SJCRH30 (cell line): ENCODE data around the gene KRTAP5-7. TPM values are rescaled to one million over a fixed set of nuclear protein-coding genes. Genes with fewer than 3 reads are reported as not detected.
"Not testable (repeated sequence)": the region's sequence is repeated elsewhere in the genome, so short reads cannot be mapped to it uniquely, and the experiment has no call there.

Source experiments
- DNase-seq, 2 experiments: peaks; one replicate each; pipeline ENCODE4 v3.0.0-alpha.2; 2015 to 2020
- H3K27ac ChIP-seq: fragments of 250-450 bp; sonication (Bioruptor Pico); 2 replicates; pipeline ENCODE4 v1.5.1; 2020; ENCODE audit warnings: mild to moderate bottlenecking, moderate library complexity
- H3K27me3 ChIP-seq: fragments of 250-450 bp; sonication (Bioruptor Pico); 2 replicates; pipeline ENCODE4 v1.5.1; 2020; ENCODE audit warnings: mild to moderate bottlenecking, moderate library complexity
- H3K36me3 ChIP-seq: fragments of 250-450 bp; sonication (Bioruptor Pico); 2 replicates; pipeline ENCODE4 v1.5.1; 2020; ENCODE audit warnings: mild to moderate bottlenecking, moderate library complexity
- H3K4me1 ChIP-seq: fragments of 250-450 bp; sonication (Bioruptor Pico); 2 replicates; pipeline ENCODE4 v1.5.1; 2020; ENCODE audit warnings: mild to moderate bottlenecking, moderate library complexity
- H3K4me3 ChIP-seq: fragments of 250-450 bp; sonication (Bioruptor Pico); 2 replicates; pipeline ENCODE4 v1.5.1; 2020; ENCODE audit warnings: mild to moderate bottlenecking, moderate library complexity
- H3K9me3 ChIP-seq: fragments of 250-450 bp; sonication (Bioruptor Pico); replicated peaks from 2 replicates; pipeline ENCODE4 v1.5.1; 2020; ENCODE audit warnings: mild to moderate bottlenecking, moderate library complexity
- total RNA-seq: library from RNA; depleted of rRNA; stranded (reverse); fragments of >200 nt; shearing (Covaris generic); gene quantifications from 2 replicates; pipeline ENCODE4 v1.2.3, GENCODE V29; 2014; rRNA removed

The KRTAP5-7 gene
- not detected in 2 replicates for total RNA-seq

- H3K9me3 ChIP-seq, H3K27ac ChIP-seq, H3K4me3 ChIP-seq, DNase-seq, H3K36me3 ChIP-seq, H3K4me1 ChIP-seq, H3K27me3 ChIP-seq: not testable (repeated sequence)
Measured at GRCh38 chr11:71526796-71527575, at the start of gene KRTAP5-7. Gene KRTAP5-7, plus strand, starts transcription at chr11:71527267. Its CDS starts 34 bp downstream, at chr11:71527301.

DNA sequence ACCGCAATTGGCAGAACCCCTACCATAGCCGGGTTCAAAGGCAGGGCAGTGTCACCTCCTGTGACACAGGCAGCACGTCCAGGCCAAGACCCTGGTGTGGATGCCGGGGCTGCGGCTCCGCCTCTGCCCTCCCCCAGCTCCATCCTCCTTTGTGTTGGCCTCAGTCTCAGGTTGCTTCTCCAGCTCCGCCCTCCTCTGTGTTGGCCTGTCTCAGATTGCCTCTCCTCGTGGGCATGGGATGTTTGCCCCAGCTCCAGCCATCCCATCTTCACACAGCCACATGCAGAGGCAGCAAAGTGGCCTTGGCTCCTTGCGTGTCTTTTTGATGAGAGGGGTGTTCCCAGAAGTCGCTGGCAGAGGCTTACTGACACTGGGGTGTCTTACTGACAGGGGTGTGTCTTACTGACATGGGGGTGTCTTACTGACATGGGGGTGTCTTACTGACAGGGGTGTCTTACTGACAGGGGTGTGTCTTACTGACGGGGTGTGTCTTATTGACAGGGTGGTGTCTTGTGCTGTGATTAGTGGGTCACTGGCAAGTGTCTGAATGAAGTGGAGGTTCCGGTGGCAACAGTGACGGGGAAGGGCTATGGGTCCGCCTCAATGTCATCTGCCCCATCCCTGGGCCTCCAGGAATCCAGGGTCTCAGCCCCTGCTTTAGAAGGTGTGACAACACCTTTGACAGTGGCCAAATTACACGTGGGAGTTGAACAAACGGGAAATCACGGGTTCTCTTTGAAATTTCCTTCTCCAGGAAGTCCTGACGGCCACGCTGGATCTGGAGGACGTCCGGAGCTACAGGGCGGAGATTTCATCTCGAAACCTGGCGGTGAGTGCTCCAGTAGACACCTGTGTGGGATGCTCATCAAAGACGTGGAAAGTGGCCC lies 49.2 kb upstream of the KRTAP5-7 start:
- Histone ChIP-seq H3K27me3 (no peaks in the 10 kb centered on the region), H3K27ac (no peak overlapping the region), H3K4me1 (no peaks in the 10 kb centered on the region), H3K4me3 (no peak overlapping the region), H3K36me3 (no peaks in the 10 kb centered on the region; the same call in 1 of the 2 replicates), H3K9me3 (no peaks in the 10 kb centered on the region)
- DNase-seq: no peak

- H3K27me3 ChIP-seq: no peaks in the 10 kb centered on the region
- no peak for DNase-seq
- peaks cover under 1% of the 10 kb centered on the region; the same call in 1 of the 2 replicates for H3K36me3 ChIP-seq
- no peak overlapping the region for H3K27ac ChIP-seq
- no peak overlapping the region for H3K4me3 ChIP-seq
- no peaks in the 10 kb centered on the region for H3K9me3 ChIP-seq
- no peaks in the 10 kb centered on the region for H3K4me1 ChIP-seq
Measured at GRCh38 chr11:71478528-71478840, 48.6 kb upstream of the KRTAP5-7 start.

GRCh38 chr11:71481101-71481960 lies 45.7 kb upstream of the KRTAP5-7 start:
- H3K9me3 ChIP-seq: no peaks in the 10 kb centered on the region
- no peak for DNase-seq
- H3K36me3 ChIP-seq: peaks cover 4% of the 10 kb centered on the region; the same call in 1 of the 2 replicates

DNA sequence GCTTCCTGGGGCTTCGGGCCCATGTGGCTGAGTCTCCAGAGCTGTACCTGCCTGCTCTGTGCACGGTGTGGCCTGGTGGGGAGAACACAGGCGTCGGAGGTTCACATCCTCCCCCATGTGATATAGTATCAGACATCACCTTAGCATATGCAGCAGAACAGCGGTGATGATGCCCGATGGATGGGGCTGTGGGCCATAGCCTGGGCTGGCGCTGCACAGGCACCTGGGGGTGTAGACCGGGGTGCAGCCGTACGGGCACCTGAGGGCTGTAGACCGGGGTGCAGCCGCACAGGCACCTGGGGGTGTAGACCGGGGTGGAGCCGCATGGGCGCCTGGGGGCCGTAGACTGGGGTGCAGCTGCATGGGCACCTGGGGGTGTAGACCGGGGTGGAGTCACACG lies 44.9 kb upstream of the KRTAP5-7 start:
- H3K36me3 ChIP-seq: peaks cover 4% of the 10 kb centered on the region; the same call in 1 of the 2 replicates

More at GRCh38 chr11:71481101-71481960, 45.7 kb upstream of the KRTAP5-7 start:
- Histone ChIP-seq H3K4me3 (no peak overlapping the region), H3K27ac (no peak overlapping the region), H3K27me3 (no peaks in the 10 kb centered on the region), H3K4me1 (no peaks in the 10 kb centered on the region)

GRCh38 chr11:71482746-71483364 lies 44.2 kb upstream of the KRTAP5-7 start:
- no peaks in the 10 kb centered on the region for H3K4me1 ChIP-seq
- H3K27me3 ChIP-seq: no peaks in the 10 kb centered on the region
- H3K36me3 ChIP-seq: peaks cover 4% of the 10 kb centered on the region; the same call in 1 of the 2 replicates
- no peak for DNase-seq
- no peak overlapping the region for H3K27ac ChIP-seq
- H3K9me3 ChIP-seq: no peaks in the 10 kb centered on the region
- H3K4me3 ChIP-seq: no peak overlapping the region

More for the DNA sequence above, 44.9 kb upstream of the KRTAP5-7 start:
- Histone ChIP-seq H3K9me3 (no peaks in the 10 kb centered on the region), H3K4me1 (no peaks in the 10 kb centered on the region), H3K27me3 (no peaks in the 10 kb centered on the region), H3K27ac (no peak overlapping the region), H3K4me3 (no peak overlapping the region)
- no peak for DNase-seq

DNA sequence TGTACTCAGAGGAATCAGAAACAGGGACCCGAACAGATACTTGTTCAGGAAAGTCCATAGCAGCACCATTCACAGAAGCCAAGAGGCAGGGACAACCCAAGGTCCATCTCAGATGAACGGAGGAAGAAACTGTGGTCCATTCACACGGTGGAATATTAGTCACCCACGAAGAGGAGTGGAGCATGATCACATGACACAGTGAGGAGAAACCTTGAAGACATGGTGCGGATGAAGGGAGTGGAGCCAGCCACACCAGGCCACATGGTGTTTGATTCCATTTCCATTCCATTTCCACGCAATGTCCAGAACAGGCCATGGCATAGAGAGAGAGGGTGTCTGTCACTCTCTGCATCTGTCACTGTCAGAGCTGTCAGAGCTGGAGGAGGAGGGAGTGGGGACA lies 43.4 kb upstream of the KRTAP5-7 start:
- peaks cover 4% of the 10 kb centered on the region; the same call in 1 of the 2 replicates for H3K36me3 ChIP-seq
- no peak overlapping the region for H3K4me3 ChIP-seq

GRCh38 chr11:71484248-71485062 lies 42.6 kb upstream of the KRTAP5-7 start:
- DNase-seq: no peak
- Histone ChIP-seq H3K9me3 (no peaks in the 10 kb centered on the region), H3K36me3 (peaks cover 4% of the 10 kb centered on the region; the same call in 1 of the 2 replicates), H3K27me3 (no peaks in the 10 kb centered on the region), H3K4me3 (no peak overlapping the region), H3K27ac (no peak overlapping the region), H3K4me1 (peaks cover 10% of the 10 kb centered on the region)

More for the DNA sequence above, 43.4 kb upstream of the KRTAP5-7 start:
- DNase-seq: no peak
- Histone ChIP-seq H3K4me1 (peaks cover 2% of the 10 kb centered on the region), H3K9me3 (no peaks in the 10 kb centered on the region), H3K27ac (no peak overlapping the region), H3K27me3 (no peaks in the 10 kb centered on the region)

- Histone ChIP-seq H3K4me1 (peaks cover 13% of the 10 kb centered on the region), H3K27me3 (no peaks in the 10 kb centered on the region), H3K36me3 (peaks cover 4% of the 10 kb centered on the region; the same call in 1 of the 2 replicates), H3K4me3 (no peak overlapping the region), H3K9me3 (no peaks in the 10 kb centered on the region), H3K27ac (no peak overlapping the region)
- DNase-seq: no peak
Measured at GRCh38 chr11:71485063-71485399, 42.0 kb upstream of the KRTAP5-7 start.

DNA sequence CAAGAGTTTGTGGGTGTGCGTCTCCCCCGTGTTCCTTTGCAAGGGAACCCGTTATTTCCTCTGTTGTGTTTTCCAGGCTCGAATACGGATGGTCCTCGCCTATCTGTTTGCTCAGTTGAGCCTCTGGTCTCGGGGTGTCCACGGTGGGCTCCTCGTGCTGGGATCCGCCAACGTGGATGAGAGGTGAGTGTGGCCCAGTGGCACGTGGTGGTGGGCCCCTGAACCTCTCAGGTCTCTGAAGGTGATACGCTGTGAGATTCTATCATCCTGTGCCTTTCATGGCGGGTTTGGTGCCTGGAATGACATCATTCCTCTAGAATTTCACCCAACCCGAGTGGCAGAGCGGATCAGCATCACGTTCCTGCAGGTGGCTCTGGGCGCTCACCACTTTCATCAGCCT lies 41.6 kb upstream of the KRTAP5-7 start:
- no peak overlapping the region for H3K27ac ChIP-seq
- H3K9me3 ChIP-seq: no peaks in the 10 kb centered on the region
- no peaks in the 10 kb centered on the region for H3K27me3 ChIP-seq
- no peak for DNase-seq
- peaks cover 4% of the 10 kb centered on the region; the same call in 1 of the 2 replicates for H3K36me3 ChIP-seq
- no peak overlapping the region for H3K4me3 ChIP-seq
- peaks cover 13% of the 10 kb centered on the region for H3K4me1 ChIP-seq

DNA sequence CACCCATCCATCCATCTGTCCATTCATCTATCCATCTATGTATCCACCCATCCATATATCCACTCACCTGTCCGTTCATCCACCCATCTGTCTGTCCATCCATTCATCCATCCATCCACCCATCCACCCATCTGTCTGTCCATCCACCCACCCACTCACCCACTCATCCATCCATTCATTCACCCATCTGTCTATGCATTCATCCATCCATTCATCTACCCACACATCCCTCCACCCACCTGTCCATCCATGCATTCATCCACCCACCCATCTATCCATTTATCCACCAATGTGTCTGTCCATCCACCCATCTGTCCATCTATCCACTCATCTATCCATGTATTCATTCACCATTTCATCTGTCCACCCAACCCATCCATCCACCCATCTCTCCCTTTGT lies 40.7 kb upstream of the KRTAP5-7 start:
- Histone ChIP-seq H3K27ac (no peak overlapping the region), H3K4me3 (no peak overlapping the region), H3K9me3 (no peaks in the 10 kb centered on the region), H3K27me3 (no peaks in the 10 kb centered on the region), H3K4me1 (peaks cover 13% of the 10 kb centered on the region), H3K36me3 (peaks cover 4% of the 10 kb centered on the region; the same call in 1 of the 2 replicates)
- no peak for DNase-seq

DNA sequence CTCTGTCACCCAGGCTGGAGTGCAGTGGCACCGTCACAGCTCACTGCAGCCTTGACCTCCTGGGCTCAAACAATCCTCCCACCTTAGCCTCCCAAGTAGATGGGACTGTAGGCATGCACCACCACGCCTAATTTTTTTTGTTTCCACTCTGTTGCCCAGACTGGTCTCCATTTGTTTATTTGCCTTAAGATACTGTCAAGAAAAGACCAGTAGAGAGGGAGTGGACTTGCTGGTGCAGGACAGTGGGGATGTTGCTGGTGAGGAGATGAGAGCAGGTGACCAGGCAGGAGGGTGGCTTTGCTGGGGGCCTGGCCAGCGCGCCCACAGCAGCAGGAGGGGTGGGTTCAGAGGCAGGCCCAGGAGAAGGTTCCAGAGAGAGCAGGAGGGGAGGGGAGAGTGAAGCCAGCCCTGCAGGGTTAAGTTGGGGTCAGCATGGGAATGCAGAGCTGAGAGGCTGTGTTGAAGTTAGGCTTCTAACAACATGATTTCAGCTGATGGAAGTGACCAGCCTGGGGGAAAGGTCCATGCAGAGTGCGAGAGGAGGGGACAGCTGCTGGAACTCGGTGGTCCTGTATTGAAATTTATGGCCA lies 38.3 kb upstream of the KRTAP5-7 start:
- H3K27ac ChIP-seq: peak overlapping the region; percentile 85
- no peak overlapping the region for H3K4me3 ChIP-seq
- DNase-seq: peak; percentile 42 to 60
- no peaks in the 10 kb centered on the region for H3K9me3 ChIP-seq
- H3K4me1 ChIP-seq: peaks cover 13% of the 10 kb centered on the region
- no peaks in the 10 kb centered on the region for H3K27me3 ChIP-seq
- H3K36me3 ChIP-seq: peaks cover under 1% of the 10 kb centered on the region; the same call in 1 of the 2 replicates
